ENCODE data around the gene SH3BGRL2.

The SH3BGRL2 gene

DNA sequence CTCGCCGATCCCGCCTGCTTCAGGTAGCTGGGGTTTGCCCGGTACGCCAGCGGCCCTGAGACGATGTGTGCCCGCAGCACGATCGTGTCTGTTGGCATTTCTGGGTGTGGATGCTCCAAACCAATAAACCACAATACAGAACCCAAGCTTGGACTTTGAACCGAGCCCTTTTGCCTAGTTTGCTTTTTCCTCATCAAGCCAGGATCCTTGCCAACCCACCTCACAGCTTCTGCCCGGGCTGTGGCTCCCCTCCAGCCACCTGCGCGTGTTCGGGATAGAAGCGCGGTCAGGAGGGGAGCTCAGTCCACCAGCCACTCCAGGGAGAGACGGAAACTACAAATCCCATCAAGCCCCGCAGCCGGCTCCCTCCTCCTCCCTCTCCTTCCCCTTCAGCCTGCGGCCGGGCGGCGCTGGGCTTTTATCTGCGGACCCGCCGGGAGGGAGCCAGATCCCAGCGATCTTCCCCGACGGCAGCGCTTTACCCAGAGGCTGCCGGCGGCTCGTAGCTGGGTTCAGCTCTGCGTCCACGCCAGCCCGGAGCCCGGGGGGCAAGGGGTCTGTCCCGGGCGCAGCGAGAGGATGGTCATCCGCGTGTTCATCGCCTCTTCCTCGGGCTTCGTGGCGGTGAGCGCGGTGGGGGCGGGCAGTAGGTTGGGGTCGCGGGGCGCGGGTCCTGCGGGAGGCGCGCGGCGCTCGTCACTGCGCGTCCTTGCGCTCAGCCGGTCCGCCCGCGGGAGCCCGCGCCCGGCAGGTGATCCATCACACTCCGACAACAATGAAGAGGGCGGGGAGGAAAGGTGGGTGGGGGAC is at the start of gene SH3BGRL2:
TSS of gene SH3BGRL2 (plus strand) at position 447 of the 810 bp plus-strand sequence. CDS start at position 580, 133 bp downstream.
- no peak for DNase-seq (ENCODE audit: low read depth)

DNA sequence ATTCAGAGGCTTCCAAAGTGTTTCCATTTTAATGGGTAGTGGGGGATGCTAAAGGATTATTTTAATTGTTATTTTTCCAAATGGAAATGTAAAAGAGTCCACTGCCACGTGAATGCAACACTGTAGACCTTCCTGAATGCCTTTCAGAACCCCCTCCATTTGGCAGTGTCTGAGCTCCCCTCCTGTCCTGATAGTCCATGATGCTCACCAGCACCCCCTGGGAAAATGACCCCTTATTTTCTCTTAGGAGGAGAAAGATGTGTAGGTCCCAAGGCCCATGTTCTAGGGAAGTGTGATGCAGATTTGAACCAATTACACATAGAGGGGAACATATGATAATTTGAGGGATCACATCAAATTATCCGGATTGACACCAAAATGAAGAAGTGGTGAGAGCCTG is 46.8 kb upstream of the SH3BGRL2 start:
- DNase-seq (ENCODE audit: low read depth) = no peak

DNA sequence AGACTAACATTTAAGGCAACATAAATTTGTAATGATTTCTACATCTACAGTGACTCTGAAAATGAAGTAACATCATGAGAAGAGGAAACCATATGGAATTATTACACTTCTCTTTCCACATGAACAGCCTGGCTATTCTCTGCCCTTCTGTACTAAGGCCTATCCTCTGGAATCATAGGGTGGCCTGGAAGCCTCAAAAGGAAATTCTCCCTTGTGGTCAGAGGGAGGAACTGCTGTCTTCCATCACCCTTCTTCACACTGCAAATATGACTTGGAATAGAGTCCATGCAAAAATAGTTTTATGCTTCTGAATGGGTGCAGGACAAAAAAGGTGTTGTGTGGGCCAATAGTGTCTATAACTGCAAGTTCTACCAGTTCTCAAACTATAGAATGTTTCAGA is 44.6 kb upstream of the SH3BGRL2 start:
- no peak for DNase-seq (ENCODE audit: low read depth)

GRCh38 chr6:79589701-79590100 is 41.4 kb upstream of the SH3BGRL2 start:
- DNase-seq (ENCODE audit: low read depth) = no peak

- no peak for DNase-seq (ENCODE audit: low read depth)
Observed at GRCh38 chr6:79597155-79597554, 34.0 kb upstream of the SH3BGRL2 start.

- no peak for DNase-seq (ENCODE audit: low read depth)
Observed at GRCh38 chr6:79598012-79598411, 33.1 kb upstream of the SH3BGRL2 start.

- no peak for DNase-seq (ENCODE audit: low read depth)
Observed at GRCh38 chr6:79599725-79600259, 31.3 kb upstream of the SH3BGRL2 start.

DNA sequence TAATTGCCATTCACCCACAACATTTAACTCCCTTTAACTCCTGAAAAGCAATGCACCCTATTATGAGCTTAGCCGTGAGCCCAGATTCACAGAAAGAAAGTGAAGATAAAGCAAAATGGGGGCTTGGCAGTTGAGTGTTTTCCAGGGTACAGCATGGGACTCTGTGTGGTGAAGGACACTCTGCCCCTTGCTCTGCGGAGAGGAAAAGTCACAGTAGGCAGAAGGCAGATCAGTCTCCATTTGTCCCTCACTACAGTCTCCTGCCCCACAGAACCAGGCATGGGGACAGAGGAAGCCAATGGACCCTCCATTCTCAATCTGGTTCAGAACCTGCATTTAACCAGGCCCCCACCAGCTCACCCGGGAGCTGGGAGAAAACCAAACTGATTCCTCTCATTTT is 30.8 kb upstream of the SH3BGRL2 start:
- no peak for DNase-seq (ENCODE audit: low read depth)

DNA sequence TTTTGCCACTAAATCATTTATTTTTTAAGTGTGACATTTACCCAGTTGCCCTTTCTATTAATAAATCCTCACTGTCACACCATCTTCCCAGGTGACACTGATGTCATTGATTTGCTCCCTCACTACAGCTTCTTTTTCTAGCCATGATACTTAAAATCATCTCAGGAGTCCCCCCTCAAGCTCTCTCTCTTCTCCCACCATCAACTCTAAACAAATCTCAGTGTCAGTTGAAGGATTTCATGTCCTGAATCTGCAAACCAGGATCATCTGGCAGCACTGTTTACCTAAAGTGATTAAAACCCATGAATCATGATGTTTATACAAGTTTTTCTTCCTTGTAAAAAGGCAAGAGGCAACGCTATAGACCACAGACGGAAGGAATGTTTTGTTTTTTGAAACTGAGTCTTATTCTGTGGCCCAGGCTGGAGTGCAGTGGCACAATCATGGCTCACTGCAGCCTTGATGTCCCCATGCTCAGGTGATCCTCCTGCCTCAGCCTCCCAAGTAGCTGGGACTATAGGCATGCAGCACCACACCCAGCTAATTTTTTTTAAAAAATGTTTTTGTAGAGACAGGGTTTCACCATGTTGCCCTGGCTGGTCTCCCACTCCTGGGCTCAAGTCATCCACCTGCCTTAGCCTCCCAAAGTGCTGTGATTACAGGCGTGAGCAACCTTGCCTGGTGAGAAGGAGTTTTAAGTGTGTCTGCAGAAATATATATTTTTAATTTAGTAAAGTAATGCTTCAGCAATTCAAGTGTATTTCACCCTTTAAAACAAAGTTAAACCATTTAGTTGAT is 30.1 kb upstream of the SH3BGRL2 start:
- no peak for DNase-seq (ENCODE audit: low read depth)

GRCh38 chr6:79602859-79603258 is 28.3 kb upstream of the SH3BGRL2 start:
- no peak for DNase-seq (ENCODE audit: low read depth)

GRCh38 chr6:79604583-79605037 is 26.5 kb upstream of the SH3BGRL2 start:
- DNase-seq (ENCODE audit: low read depth) = no peak

DNA sequence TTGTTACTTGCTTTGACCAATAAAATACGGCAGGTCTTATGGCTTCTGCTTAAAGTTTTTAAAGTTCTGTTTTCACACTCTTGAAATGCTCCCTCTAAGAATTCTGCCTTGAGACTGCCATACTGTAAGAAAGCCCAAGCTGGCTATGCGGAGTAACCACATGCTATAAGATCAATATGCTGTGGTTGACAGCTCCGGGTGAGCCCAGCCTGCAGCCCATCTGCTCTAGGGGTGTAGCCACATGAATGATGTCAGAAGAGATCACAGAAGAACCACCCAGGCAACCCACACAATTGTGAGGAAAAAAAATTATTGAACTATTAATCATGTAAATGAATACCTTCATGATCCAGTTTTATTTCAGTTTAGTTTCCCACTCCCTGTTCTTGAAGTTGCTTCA is 26.1 kb upstream of the SH3BGRL2 start:
- no peak for DNase-seq (ENCODE audit: low read depth)

GRCh38 chr6:79605968-79606764 is 25.0 kb upstream of the SH3BGRL2 start:
- no peak for DNase-seq (ENCODE audit: low read depth)

DNA sequence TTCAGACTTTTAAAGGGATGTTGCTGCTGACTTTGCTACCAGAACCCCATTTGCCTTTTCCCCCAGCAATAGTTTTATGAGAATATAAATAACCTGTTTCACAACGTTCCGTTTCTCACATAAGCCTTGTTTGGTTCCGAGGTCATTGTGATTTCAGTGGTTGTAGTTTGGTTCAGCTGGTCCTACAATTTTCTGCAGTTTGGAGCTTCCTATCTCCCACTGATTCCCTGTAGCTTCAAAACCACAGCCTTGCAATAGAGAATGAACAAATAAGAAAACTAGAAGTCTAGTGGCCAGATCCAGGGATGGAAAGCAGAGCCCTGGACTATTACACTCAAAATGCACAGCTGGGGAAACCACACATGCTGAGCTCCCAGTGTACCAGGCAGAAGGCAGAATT is 24.1 kb upstream of the SH3BGRL2 start:
- DNase-seq (ENCODE audit: low read depth) = no peak

GRCh38 chr6:79608334-79609224 is 22.6 kb upstream of the SH3BGRL2 start:
- no peak for DNase-seq (ENCODE audit: low read depth)

GRCh38 chr6:79609225-79609595 is 21.9 kb upstream of the SH3BGRL2 start:
- no peak for DNase-seq (ENCODE audit: low read depth)

GRCh38 chr6:79610306-79611009 is 20.7 kb upstream of the SH3BGRL2 start:
- DNase-seq (ENCODE audit: low read depth) = no peak

GRCh38 chr6:79612457-79612856 is 18.7 kb upstream of the SH3BGRL2 start:
- no peak for DNase-seq (ENCODE audit: low read depth)

DNA sequence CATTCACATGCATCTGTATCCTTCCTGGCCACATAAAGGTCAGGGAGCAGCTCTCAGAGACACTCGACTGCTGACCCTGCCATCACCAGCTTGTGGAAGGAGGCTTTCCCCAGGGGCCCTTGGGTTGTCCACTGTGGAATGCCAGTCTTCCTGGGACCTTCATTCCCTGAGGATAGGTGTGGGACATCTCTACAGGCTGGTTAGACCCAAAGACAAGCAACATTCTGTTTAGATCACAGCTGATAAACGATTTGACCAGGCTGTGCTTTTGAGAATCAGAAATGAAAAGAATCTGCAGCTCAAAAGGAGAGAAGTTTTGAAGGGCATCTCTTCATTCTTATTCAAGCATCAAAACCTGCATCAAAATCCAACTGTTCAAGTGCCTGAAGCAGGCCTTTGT is 18.2 kb upstream of the SH3BGRL2 start:
- no peak for DNase-seq (ENCODE audit: low read depth)

GRCh38 chr6:79613912-79614311 is 17.2 kb upstream of the SH3BGRL2 start:
- DNase-seq (ENCODE audit: low read depth) = no peak

All from stimulated activated CD8-positive, alpha-beta memory T cell treated with anti-CD3 and anti-CD28 coated beads, Interleukin-12 subunit alpha, Interleukin-12 subunit beta, amount 100 ng/mL, for 1 hour (primary cell).